Activated naive CD4-positive, alpha-beta T cell treated with anti-CD3 and anti-CD28 coated beads, Interleukin-2, amount 10 ng/mL, durations not matched to agents 7 days and 5 days (primary cell): ENCODE results near the gene EFNA2.
A peak's percentile ranks its signal among the peaks of the same experiment; 100 is the strongest.

ENCODE experiments used
- CTCF ChIA-PET: fragments of 350-600 bp; sonication (Branson Sonifier 250); formaldehyde crosslinking; loops from one replicate; lab custom pipeline; 2021; ENCODE audit warnings: antibody characterized with exemption; lab: Charles Lee
- DNase-seq: peaks from one replicate; pipeline ENCODE4 v3.0.0-alpha.2; 2020
- H3K27ac Mint-ChIP-seq: one replicate; pipeline ENCODE4 v1.8.0; 2021; ENCODE audit warnings: mild to moderate bottlenecking, moderate library complexity, mixed read lengths
- H3K27me3 Mint-ChIP-seq: one replicate; pipeline ENCODE4 v1.8.0; 2021; ENCODE audit warnings: mild to moderate bottlenecking, mixed read lengths
- H3K36me3 Mint-ChIP-seq: one replicate; pipeline ENCODE4 v1.8.0; 2021; ENCODE audit warnings: mixed read lengths
- H3K4me1 Mint-ChIP-seq: one replicate; pipeline ENCODE4 v1.8.0; 2021; ENCODE audit warnings: mixed read lengths
- H3K4me3 Mint-ChIP-seq: one replicate; pipeline ENCODE4 v1.8.0; 2021; ENCODE audit warnings: mild to moderate bottlenecking, moderate library complexity, mixed read lengths
- H3K9me3 Mint-ChIP-seq: one replicate; pipeline ENCODE4 v1.8.0; 2021; ENCODE audit warnings: mixed read lengths

The EFNA2 gene

DNA sequence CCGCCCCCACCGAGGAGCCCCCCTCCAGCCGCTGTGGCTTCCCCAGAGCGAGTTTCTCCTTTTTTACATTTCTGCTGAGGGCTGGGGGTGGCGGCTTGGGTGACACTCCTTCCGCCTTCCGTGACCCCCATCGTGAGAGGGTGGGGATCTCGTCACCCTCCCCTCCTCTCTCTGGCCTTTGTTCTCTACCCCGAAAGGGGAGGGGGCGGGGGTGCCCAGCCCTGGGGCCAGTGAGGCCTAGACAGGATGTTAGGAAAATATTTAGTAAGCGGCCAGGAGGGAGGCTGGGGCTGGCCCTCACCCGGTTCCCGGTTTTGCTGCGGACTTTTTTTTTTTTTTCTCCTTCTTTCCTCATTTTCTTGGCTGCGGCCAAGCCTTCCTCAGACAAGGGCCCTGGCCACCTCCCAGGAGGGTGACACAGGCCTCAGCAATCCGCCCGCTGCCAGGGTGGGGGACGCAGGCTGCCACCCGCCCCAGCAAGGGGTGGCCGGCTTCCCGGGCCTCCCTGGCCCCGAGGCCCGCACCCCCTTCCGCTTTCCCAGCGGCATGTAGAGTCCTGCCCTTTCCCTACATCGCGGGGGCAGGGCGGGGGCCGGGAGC is 33.4 kb upstream of the EFNA2 start:
- no peaks in the 10 kb centered on the region for H3K27me3 Mint-ChIP-seq
- H3K4me3 Mint-ChIP-seq = peak overlapping the region; percentile 95
- DNase-seq = peak; percentile 83
- H3K36me3 Mint-ChIP-seq = peaks cover 29% of the 10 kb centered on the region
- CTCF ChIA-PET = interaction anchor here (1.5 kb wide), 2 partner anchors 9 to 14 kb away, joined by 18 to 19 read pairs; no protein-coding TSS in a partner anchor
- no peaks in the 10 kb centered on the region for H3K9me3 Mint-ChIP-seq
- H3K4me1 Mint-ChIP-seq = peaks cover 17% of the 10 kb centered on the region
- H3K27ac Mint-ChIP-seq = peak overlapping the region; percentile 90

DNA sequence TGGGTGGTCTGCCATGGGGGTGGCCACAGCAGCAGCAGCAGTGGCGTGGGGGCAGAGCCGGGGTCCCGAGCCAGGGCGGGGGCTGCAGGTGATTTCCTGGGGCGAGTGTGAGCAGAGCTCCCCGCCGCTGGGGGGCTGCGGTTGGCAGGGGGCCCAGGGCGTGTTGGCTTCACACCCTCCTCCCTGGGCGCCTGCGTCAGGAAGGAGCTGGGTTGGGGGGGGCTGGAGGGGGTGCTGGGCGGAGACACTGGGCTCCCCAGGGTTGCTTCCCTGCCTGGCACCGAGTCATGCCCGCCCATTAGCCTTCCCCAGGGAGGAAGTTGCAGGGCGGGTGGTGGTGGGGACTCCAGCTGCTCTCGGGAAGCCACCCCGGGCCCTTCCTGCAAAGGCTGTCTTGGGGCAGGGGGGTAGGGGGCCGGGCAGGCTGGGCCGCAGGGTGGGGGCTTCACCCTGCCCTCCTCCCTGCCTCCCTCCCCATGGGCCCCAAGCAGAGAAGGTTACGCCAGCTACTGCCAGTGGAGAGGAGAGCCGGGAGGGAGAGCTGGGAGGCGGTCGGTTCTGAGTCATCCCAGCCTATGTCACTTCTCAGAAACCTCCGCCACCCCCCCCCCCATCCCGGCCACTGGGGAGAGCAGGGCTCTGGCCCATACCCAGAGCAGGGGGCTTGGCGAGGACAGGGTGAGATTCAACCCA is 32.7 kb upstream of the EFNA2 start:
- DNase-seq = peak; percentile 88
- H3K4me3 Mint-ChIP-seq = peak overlapping the region; percentile 95
- H3K27me3 Mint-ChIP-seq = no peaks in the 10 kb centered on the region
- peaks cover 23% of the 10 kb centered on the region for H3K4me1 Mint-ChIP-seq
- CTCF ChIA-PET = interaction anchor here (0.7 to 1.5 kb wide), 3 partner anchors 9 to 158 kb away, joined by 3 to 19 read pairs (median 18); no protein-coding TSS in a partner anchor
- H3K27ac Mint-ChIP-seq = peak overlapping the region; percentile 84
- H3K36me3 Mint-ChIP-seq = peaks cover 36% of the 10 kb centered on the region
- no peaks in the 10 kb centered on the region for H3K9me3 Mint-ChIP-seq

- CTCF ChIA-PET = interaction anchor here (0.7 to 1.5 kb wide), 3 partner anchors 10 to 159 kb away, joined by 3 to 19 read pairs (median 18); no protein-coding TSS in a partner anchor
- Mint-ChIP-seq H3K27me3 (no peaks in the 10 kb centered on the region), H3K27ac (peak overlapping the region; percentile 84), H3K4me3 (peak overlapping the region; percentile 95), H3K36me3 (peaks cover 40% of the 10 kb centered on the region), H3K4me1 (peaks cover 29% of the 10 kb centered on the region), H3K9me3 (no peaks in the 10 kb centered on the region)
- DNase-seq = no peak
Measured at GRCh38 chr19:1253514-1254080, 32.1 kb upstream of the EFNA2 start.

- H3K36me3 Mint-ChIP-seq = peaks cover 41% of the 10 kb centered on the region
- H3K4me1 Mint-ChIP-seq = peaks cover 34% of the 10 kb centered on the region
- H3K9me3 Mint-ChIP-seq = no peaks in the 10 kb centered on the region
- CTCF ChIA-PET = no interaction called here
- no peak for DNase-seq
- no peak overlapping the region for H3K27ac Mint-ChIP-seq
- H3K27me3 Mint-ChIP-seq = no peaks in the 10 kb centered on the region
- no peak overlapping the region for H3K4me3 Mint-ChIP-seq
Measured at GRCh38 chr19:1254081-1254527, 31.6 kb upstream of the EFNA2 start.

- CTCF ChIA-PET = interaction anchor here (0.9 to 5.0 kb wide), 2 partner anchors 10 to 12 kb away, joined by 5 to 17 read pairs; no protein-coding TSS in a partner anchor
- peak overlapping the region; percentile 28 for H3K27ac Mint-ChIP-seq
- H3K27me3 Mint-ChIP-seq = no peaks in the 10 kb centered on the region
- H3K4me3 Mint-ChIP-seq = peak overlapping the region; percentile 23
- H3K9me3 Mint-ChIP-seq = no peaks in the 10 kb centered on the region
- peaks cover 43% of the 10 kb centered on the region for H3K36me3 Mint-ChIP-seq
- peaks cover 40% of the 10 kb centered on the region for H3K4me1 Mint-ChIP-seq
- no peak for DNase-seq
Measured at GRCh38 chr19:1254530-1255185, 31.0 kb upstream of the EFNA2 start.

GRCh38 chr19:1255186-1256161 is 30.2 kb upstream of the EFNA2 start:
- CTCF ChIA-PET = interaction anchor here (0.9 to 5.0 kb wide), 3 partner anchors 11 kb away, joined by 4 to 17 read pairs (median 5); no protein-coding TSS in a partner anchor
- Mint-ChIP-seq H3K27me3 (no peaks in the 10 kb centered on the region), H3K27ac (no peak overlapping the region), H3K4me3 (no peak overlapping the region), H3K4me1 (peaks cover 44% of the 10 kb centered on the region), H3K36me3 (peaks cover 43% of the 10 kb centered on the region), H3K9me3 (no peaks in the 10 kb centered on the region)
- DNase-seq = no peak

DNA sequence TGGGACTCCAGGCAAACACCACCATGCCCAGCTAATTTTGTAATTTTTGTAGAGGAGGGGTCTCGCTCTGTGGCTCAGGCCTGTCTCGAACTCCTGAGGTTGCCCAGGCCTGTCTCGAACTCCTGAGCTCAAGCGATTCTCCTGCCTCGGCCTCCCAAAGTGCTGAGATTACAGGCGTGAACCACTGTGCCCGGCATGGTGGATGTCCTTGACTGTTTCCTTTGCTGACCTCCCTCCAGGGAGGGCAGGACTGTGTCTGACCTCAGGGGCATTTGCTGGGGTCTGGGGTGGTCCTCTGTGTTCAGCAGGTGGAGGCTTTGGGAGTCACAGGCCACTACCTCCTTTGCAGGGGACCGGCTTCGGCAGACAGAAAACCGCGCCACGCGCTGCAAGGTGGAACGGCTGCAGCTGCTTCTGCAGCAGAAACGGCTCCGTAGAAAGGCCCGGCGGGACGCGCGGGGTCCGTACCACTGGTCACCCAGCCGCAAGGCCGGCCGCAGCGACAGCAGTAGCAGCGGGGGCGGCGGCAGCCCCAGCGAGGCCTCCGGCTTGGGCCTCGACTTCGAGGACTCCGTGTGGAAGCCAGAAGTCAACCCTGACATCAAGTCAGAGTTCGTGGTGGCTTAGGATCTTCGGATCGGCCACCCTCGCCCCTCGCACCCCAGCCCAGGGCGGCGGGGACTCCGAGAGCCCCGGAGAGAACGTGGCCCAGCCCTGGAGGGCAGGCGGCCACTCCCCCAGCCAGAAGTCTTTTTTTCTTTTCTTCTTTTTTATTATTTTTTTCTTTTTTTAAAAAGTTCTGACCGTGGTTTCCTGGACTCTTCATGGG is 28.8 kb upstream of the EFNA2 start:
- H3K27me3 Mint-ChIP-seq = no peaks in the 10 kb centered on the region
- peak overlapping the region; percentile 98 for H3K27ac Mint-ChIP-seq
- H3K9me3 Mint-ChIP-seq = no peaks in the 10 kb centered on the region
- H3K4me1 Mint-ChIP-seq = peaks cover 51% of the 10 kb centered on the region
- CTCF ChIA-PET = interaction anchor here (1.2 to 5.0 kb wide), 2 partner anchors 10 to 12 kb away, joined by 4 to 17 read pairs; no protein-coding TSS in a partner anchor
- peak overlapping the region; percentile 35 for H3K4me3 Mint-ChIP-seq
- no peak for DNase-seq
- H3K36me3 Mint-ChIP-seq = peaks cover 37% of the 10 kb centered on the region

DNA sequence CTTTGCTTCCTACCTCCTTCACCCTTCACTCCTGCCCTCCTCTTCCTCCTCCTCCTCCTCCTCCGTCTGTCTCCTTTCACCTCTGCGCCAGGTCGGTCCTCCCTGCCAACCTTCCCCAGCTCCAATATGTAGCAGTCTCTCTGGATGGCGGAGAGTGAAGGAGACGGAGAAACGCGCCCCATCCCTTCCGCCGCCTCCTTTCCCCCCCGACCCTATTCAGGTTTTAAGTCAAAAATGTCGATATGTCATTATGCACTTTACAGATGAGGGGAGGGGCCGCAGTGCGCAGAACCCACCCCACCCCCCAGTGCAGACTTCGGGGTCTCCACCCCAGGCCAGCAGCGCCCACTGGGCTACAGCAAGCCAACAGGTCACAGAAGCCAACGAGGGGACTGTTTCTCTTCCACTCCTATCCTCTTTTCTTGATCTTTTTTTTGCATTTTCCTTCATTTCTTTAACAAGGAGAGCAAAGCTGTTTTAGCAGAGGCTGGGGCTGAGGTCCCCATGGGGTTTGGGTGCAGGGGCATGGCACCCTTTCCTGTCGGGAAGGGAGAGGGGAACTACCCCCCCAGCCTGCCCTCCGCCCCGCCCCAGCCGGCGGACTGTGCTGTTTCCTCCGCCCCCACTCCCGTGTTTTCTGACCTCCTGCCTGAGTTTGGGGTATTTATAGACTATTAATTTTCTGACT is 28.1 kb upstream of the EFNA2 start:
- H3K9me3 Mint-ChIP-seq = no peaks in the 10 kb centered on the region
- peak overlapping the region; percentile 98 for H3K27ac Mint-ChIP-seq
- DNase-seq = no peak
- H3K27me3 Mint-ChIP-seq = no peaks in the 10 kb centered on the region
- CTCF ChIA-PET = interaction anchor here (5.0 kb wide), 1 partner anchor 9 kb away, joined by 17 read pairs; no protein-coding TSS in a partner anchor
- peak overlapping the region; percentile 61 for H3K4me3 Mint-ChIP-seq
- peaks cover 34% of the 10 kb centered on the region for H3K36me3 Mint-ChIP-seq
- peaks cover 57% of the 10 kb centered on the region for H3K4me1 Mint-ChIP-seq

- no peaks in the 10 kb centered on the region for H3K9me3 Mint-ChIP-seq
- no peak for DNase-seq
- H3K27me3 Mint-ChIP-seq = no peaks in the 10 kb centered on the region
- peak overlapping the region; percentile 61 for H3K4me3 Mint-ChIP-seq
- peaks cover 62% of the 10 kb centered on the region for H3K4me1 Mint-ChIP-seq
- H3K27ac Mint-ChIP-seq = peak overlapping the region; percentile 98
- peaks cover 34% of the 10 kb centered on the region for H3K36me3 Mint-ChIP-seq
- CTCF ChIA-PET = interaction anchor here (5.0 kb wide), 1 partner anchor 9 kb away, joined by 17 read pairs; no protein-coding TSS in a partner anchor
Measured at GRCh38 chr19:1258163-1258492, 27.5 kb upstream of the EFNA2 start.

GRCh38 chr19:1258707-1259205 is 26.9 kb upstream of the EFNA2 start:
- Mint-ChIP-seq H3K36me3 (peaks cover 29% of the 10 kb centered on the region), H3K4me3 (peak overlapping the region; percentile 89), H3K27me3 (no peaks in the 10 kb centered on the region), H3K9me3 (no peaks in the 10 kb centered on the region), H3K4me1 (peaks cover 63% of the 10 kb centered on the region), H3K27ac (peak overlapping the region; percentile 98)
- DNase-seq = no peak
- CTCF ChIA-PET = interaction anchor here (5.0 kb wide), 1 partner anchor 8 kb away, joined by 17 read pairs; no protein-coding TSS in a partner anchor

DNA sequence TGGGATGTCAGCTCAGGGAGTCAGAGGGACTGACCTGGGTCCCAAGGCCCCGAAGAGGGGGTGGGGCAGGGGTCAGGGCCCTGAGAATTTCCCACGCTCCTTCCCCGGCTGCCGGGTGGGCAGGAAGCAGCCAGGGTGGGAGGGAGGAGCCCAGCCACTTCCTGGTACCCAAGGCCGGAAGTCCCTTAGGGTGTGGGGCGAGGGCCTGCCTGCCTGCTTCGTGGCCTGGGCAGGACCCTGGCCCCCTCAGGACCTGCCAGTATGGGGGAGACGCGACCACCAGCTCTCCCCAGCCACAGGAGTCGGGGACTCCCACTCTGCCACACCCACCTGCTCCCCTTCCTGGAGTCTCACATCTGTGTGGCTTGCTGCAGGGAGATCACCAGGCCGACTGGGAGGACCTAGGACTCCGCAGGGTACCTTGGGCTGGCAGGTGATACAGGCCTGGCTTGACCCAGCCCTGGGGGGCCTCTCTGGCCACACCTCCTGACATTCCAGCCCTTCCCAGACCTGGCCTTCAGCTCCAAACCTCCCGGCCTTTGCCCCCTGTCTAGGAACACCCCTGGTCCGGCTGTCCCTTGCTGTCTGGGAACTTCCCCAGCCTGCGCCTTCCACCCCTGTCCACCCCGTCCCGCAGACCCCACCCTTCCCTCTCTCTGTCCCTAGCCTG is 26.3 kb upstream of the EFNA2 start:
- no peaks in the 10 kb centered on the region for H3K9me3 Mint-ChIP-seq
- H3K36me3 Mint-ChIP-seq = peaks cover 29% of the 10 kb centered on the region
- DNase-seq = peak; percentile 86
- H3K27me3 Mint-ChIP-seq = no peaks in the 10 kb centered on the region
- CTCF ChIA-PET = interaction anchor here (5.0 kb wide), 1 partner anchor 7 kb away, joined by 17 read pairs; no protein-coding TSS in a partner anchor
- H3K4me3 Mint-ChIP-seq = peak overlapping the region; percentile 89
- peak overlapping the region; percentile 98 for H3K27ac Mint-ChIP-seq
- H3K4me1 Mint-ChIP-seq = peaks cover 64% of the 10 kb centered on the region
